Hepatocyte (in vitro differentiated cells): ENCODE data around the gene GREM2. TPM values are rescaled to one million over a fixed set of nuclear protein-coding genes. Genes with fewer than 3 reads are reported as not detected.

Source experiments
- DNase-seq: peaks from one replicate; pipeline ENCODE4 v3.0.0-alpha.2; 2016; ENCODE audit warnings: low spot score
- H2AFZ ChIP-seq: fragments of 200-600 bp; sonication (generic); 2 replicates; pipeline ENCODE4 v1.6.0; 2016; ENCODE audit warnings: antibody characterized with exemption, mild to moderate bottlenecking
- H3K27ac ChIP-seq: fragments of 200-600 bp; sonication (generic); 2 replicates; pipeline ENCODE4 v1.5.1; 2016; ENCODE audit warnings: mild to moderate bottlenecking
- H3K27me3 ChIP-seq: fragments of 200-600 bp; sonication (generic); 2 replicates; pipeline ENCODE4 v1.6.1; 2016
- H3K36me3 ChIP-seq: fragments of 200-600 bp; sonication (generic); replicated peaks from 2 replicates; pipeline ENCODE4 v1.5.1; 2016; ENCODE audit warnings: low read depth; ENCODE audit not compliant: insufficient read depth
- H3K4me1 ChIP-seq: fragments of 200-600 bp; sonication (generic); 2 replicates; pipeline ENCODE4 v1.5.1; 2016; ENCODE audit warnings: mild to moderate bottlenecking, moderate library complexity; ENCODE audit not compliant: insufficient read depth
- H3K4me2 ChIP-seq: fragments of 200-600 bp; sonication (generic); 2 replicates; pipeline ENCODE4 v1.6.0; 2016
- H3K4me3 ChIP-seq: fragments of 200-600 bp; sonication (generic); 2 replicates; pipeline ENCODE4 v1.5.1; 2016; ENCODE audit warnings: mild to moderate bottlenecking
- H3K79me2 ChIP-seq: fragments of 200-600 bp; sonication (generic); 2 replicates; pipeline ENCODE4 v1.6.0; 2017; ENCODE audit warnings: mild to moderate bottlenecking
- H3K9me2 ChIP-seq: fragments of 200-600 bp; sonication (generic); replicated peaks from 2 replicates; pipeline ENCODE4 v1.6.0; 2017; ENCODE audit warnings: mild to moderate bottlenecking; ENCODE audit not compliant: insufficient read depth
- H3K9me3 ChIP-seq: fragments of 200-600 bp; sonication (generic); 2 replicates; pipeline ENCODE4 v1.5.1; 2016; ENCODE audit warnings: low read depth, mild to moderate bottlenecking
- H4K20me1 ChIP-seq: fragments of 200-600 bp; sonication (generic); 2 replicates; pipeline ENCODE4 v1.6.0; 2016; ENCODE audit warnings: mild to moderate bottlenecking; ENCODE audit not compliant: insufficient read depth, poor library complexity, severe bottlenecking
- CTCF ChIP-seq: fragments of 200-600 bp; sonication (generic); IDR thresholded peaks from 2 replicates; pipeline ENCODE4 v1.5.1; 2016; ENCODE audit warnings: antibody characterized with exemption, mild to moderate bottlenecking; ENCODE audit not compliant: poor library complexity
- EZH2 ChIP-seq: fragments of 200-600 bp; sonication (generic); IDR thresholded peaks from 2 replicates; pipeline ENCODE4 v1.6.1; 2016; ENCODE audit warnings: antibody characterized with exemption, mild to moderate bottlenecking, borderline replicate concordance
- EZH2phosphoT487 ChIP-seq: fragments of 200-600 bp; sonication (generic); IDR thresholded peaks from one replicate; pipeline ENCODE4 v1.6.1; 2018; ENCODE audit warnings: antibody characterized with exemption, mild to moderate bottlenecking, low read depth, moderate library complexity; ENCODE audit not compliant: unreplicated experiment, severe bottlenecking
- WGBS: methylation state at CpG from one replicate; pipeline ENCODE4 v1.1.6; 2016; ENCODE audit warnings: low lambda C conversion rate; ENCODE audit errors: missing lambda C conversion rate; 5-methylcytosine and 5-hydroxymethylcytosine counted together
- polyA plus RNA-seq: library from polyadenylated mRNA; unstranded; fragments of >200 nt; fragmentation: Nextera tagmentation; extraction: Ambion mirVana; gene quantifications from 2 replicates; pipeline ENCODE4 v1.2.1, GENCODE V29; 2016
- total RNA-seq: library from RNA; depleted of rRNA; stranded (reverse); fragments of >200 nt; gene quantifications from 2 replicates; pipeline ENCODE4 v1.2.3, GENCODE V29; 2014

The GREM2 gene
- total and polyA plus RNA-seq, 2 experiments from 2014 or later = 3.3 to 5.6 TPM

- no peak overlapping the region for H3K4me3 ChIP-seq
- no peaks in the 10 kb centered on the region for H3K4me1 ChIP-seq
- H3K36me3 ChIP-seq = no peaks in the 10 kb centered on the region
- no peaks in the 10 kb centered on the region for H3K9me2 ChIP-seq
- H3K27ac ChIP-seq = no peak overlapping the region
- no peaks in the 10 kb centered on the region for H3K27me3 ChIP-seq
- no peak for DNase-seq
- H3K9me3 ChIP-seq = no peaks in the 10 kb centered on the region
- no peak overlapping the region for H2AFZ ChIP-seq
- H3K4me2 ChIP-seq = no peak overlapping the region
- no peaks in the 10 kb centered on the region for H3K79me2 ChIP-seq
- WGBS = 76% methylated on average over 16 of the region's 16 CpGs
- TF ChIP-seq CTCF = no peak
- no peak for TF ChIP-seq EZH2
- no peak for TF ChIP-seq EZH2phosphoT487
- no peaks in the 10 kb centered on the region for H4K20me1 ChIP-seq
Measured at GRCh38 chr1:240635466-240636256, 23.7 kb upstream of the GREM2 start.

GRCh38 chr1:240630409-240630808 is 18.5 kb upstream of the GREM2 start:
- Histone ChIP-seq H2AFZ (no peak overlapping the region), H3K4me1 (no peaks in the 10 kb centered on the region)

GRCh38 chr1:240621249-240621648 is 9.3 kb upstream of the GREM2 start:
- Histone ChIP-seq H3K9me2 (no peaks in the 10 kb centered on the region), H3K36me3 (no peaks in the 10 kb centered on the region), H3K4me2 (no peak overlapping the region), H2AFZ (no peak overlapping the region), H3K9me3 (no peaks in the 10 kb centered on the region), H3K4me3 (no peak overlapping the region), H3K27me3 (no peaks in the 10 kb centered on the region), H3K4me1 (no peaks in the 10 kb centered on the region), H3K27ac (no peak overlapping the region), H4K20me1 (no peaks in the 10 kb centered on the region), H3K79me2 (no peaks in the 10 kb centered on the region)
- WGBS = 96% methylated on average over 2 of the region's 2 CpGs
- TF ChIP-seq EZH2 = no peak
- no peak for TF ChIP-seq EZH2phosphoT487
- TF ChIP-seq CTCF = no peak
- DNase-seq = no peak

More at GRCh38 chr1:240630409-240630808, 18.5 kb upstream of the GREM2 start:
- Histone ChIP-seq H3K4me2 (no peak overlapping the region), H3K9me3 (no peaks in the 10 kb centered on the region), H3K4me3 (no peak overlapping the region), H3K27ac (no peak overlapping the region), H3K79me2 (no peaks in the 10 kb centered on the region), H3K36me3 (no peaks in the 10 kb centered on the region), H4K20me1 (no peaks in the 10 kb centered on the region), H3K9me2 (no peaks in the 10 kb centered on the region), H3K27me3 (no peaks in the 10 kb centered on the region)
- WGBS = 92% methylated on average over 5 of the region's 5 CpGs
- no peak for TF ChIP-seq EZH2phosphoT487
- no peak for DNase-seq

- Histone ChIP-seq H4K20me1 (no peaks in the 10 kb centered on the region), H3K4me3 (no peak overlapping the region), H2AFZ (no peak overlapping the region), H3K4me2 (no peak overlapping the region), H3K4me1 (no peaks in the 10 kb centered on the region), H3K27me3 (no peaks in the 10 kb centered on the region), H3K79me2 (no peaks in the 10 kb centered on the region), H3K9me2 (no peaks in the 10 kb centered on the region), H3K9me3 (no peaks in the 10 kb centered on the region), H3K36me3 (no peaks in the 10 kb centered on the region), H3K27ac (no peak overlapping the region)
- WGBS = 67% methylated on average over 19 of the region's 19 CpGs
- no peak for DNase-seq
- TF ChIP-seq EZH2phosphoT487 (no peak), EZH2 (no peak), CTCF (no peak)
Measured at GRCh38 chr1:240619906-240620621, 8.1 kb upstream of the GREM2 start.
